ENCODE data around the gene PAGE1. TPM values are rescaled to one million over a fixed set of nuclear protein-coding genes. Genes with fewer than 3 reads are reported as not detected.

Gene PAGE1
- total RNA-seq, 1 experiment from 2014 or later, result not detected

DNA sequence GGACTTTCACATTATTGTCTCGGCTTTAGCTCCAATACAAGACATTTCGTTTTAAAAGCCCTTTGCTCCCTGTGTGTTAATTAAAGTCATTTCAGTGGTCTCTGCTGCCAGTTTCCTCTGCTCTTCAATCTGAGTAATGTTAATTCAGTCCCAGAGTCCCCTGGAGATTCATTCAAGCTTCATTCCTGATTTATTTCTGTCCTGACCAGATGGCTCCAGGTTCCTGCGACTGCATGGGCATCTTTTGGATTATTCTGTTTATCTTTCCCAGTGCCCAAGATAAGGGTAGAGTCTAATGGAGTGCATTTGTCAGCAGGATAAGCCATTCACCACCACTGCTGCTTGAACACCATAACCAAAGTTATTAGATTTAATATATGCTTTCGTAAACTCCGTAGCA lies 6.1 kb upstream of the PAGE1 start:
- CTCF ChIA-PET, result no interaction called here
- Histone ChIP-seq H3K9me3 (ENCODE audit: low read depth, low read length, poor library complexity, severe bottlenecking) (no peaks in the 10 kb centered on the region), H3K4me1 (ENCODE audit: insufficient read depth, low read length, poor library complexity, severe bottlenecking) (no peaks in the 10 kb centered on the region), H3K27me3 (replicated peaks; ENCODE audit: insufficient read depth, low read depth, low read length, poor library complexity) (no peaks in the 10 kb centered on the region), H3K27ac (ENCODE audit: low read depth, low read length, poor library complexity, severe bottlenecking) (no peak overlapping the region), H3K36me3 (ENCODE audit: insufficient read depth, low read length, poor library complexity, severe bottlenecking) (no peaks in the 10 kb centered on the region), H3K4me3 (ENCODE audit: low read depth, low read length, poor library complexity, severe bottlenecking) (no peak overlapping the region)
- BruUV-seq (replicated peaks), result no TSS peak
- DNase-seq (ENCODE audit: low spot score), result no peak
- TF ChIP-seq EZH2 (IDR thresholded peaks at IDR 0.05; ENCODE audit: borderline replicate concordance, low read depth, low read length, poor library complexity, severe bottlenecking), result no peak
- TF ChIP-seq, protein P1, sequence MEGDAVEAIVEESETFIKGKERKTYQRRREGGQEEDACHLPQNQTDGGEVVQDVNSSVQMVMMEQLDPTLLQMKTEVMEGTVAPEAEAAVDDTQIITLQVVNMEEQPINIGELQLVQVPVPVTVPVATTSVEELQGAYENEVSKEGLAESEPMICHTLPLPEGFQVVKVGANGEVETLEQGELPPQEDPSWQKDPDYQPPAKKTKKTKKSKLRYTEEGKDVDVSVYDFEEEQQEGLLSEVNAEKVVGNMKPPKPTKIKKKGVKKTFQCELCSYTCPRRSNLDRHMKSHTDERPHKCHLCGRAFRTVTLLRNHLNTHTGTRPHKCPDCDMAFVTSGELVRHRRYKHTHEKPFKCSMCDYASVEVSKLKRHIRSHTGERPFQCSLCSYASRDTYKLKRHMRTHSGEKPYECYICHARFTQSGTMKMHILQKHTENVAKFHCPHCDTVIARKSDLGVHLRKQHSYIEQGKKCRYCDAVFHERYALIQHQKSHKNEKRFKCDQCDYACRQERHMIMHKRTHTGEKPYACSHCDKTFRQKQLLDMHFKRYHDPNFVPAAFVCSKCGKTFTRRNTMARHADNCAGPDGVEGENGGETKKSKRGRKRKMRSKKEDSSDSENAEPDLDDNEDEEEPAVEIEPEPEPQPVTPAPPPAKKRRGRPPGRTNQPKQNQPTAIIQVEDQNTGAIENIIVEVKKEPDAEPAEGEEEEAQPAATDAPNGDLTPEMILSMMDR (conservative IDR thresholded peaks at IDR 0.05; ENCODE audit: low read depth, low read length), result no peak
- POLR2A ChIA-PET (ENCODE audit: low non-redundant PET), result no interaction called here
- intact Hi-C loops (cut with micrococcal nuclease; ENCODE audit: unreplicated experiment), result no loop called here

- Histone ChIP-seq H3K9me3 (ENCODE audit: low read depth, low read length, poor library complexity, severe bottlenecking) (no peaks in the 10 kb centered on the region), H3K27me3 (replicated peaks; ENCODE audit: insufficient read depth, low read depth, low read length, poor library complexity) (no peaks in the 10 kb centered on the region), H3K27ac (ENCODE audit: low read depth, low read length, poor library complexity, severe bottlenecking) (no peak overlapping the region), H3K4me3 (ENCODE audit: low read depth, low read length, poor library complexity, severe bottlenecking) (no peak overlapping the region), H3K36me3 (ENCODE audit: insufficient read depth, low read length, poor library complexity, severe bottlenecking) (no peaks in the 10 kb centered on the region), H3K4me1 (ENCODE audit: insufficient read depth, low read length, poor library complexity, severe bottlenecking) (no peaks in the 10 kb centered on the region)
- POLR2A ChIA-PET (ENCODE audit: low non-redundant PET), result no interaction called here
- intact Hi-C loops (cut with micrococcal nuclease; ENCODE audit: unreplicated experiment), result no loop called here
- BruUV-seq (replicated peaks), result no TSS peak
- CTCF ChIA-PET, result no interaction called here
- no peak for DNase-seq (ENCODE audit: low spot score)
- TF ChIP-seq, protein P1 (conservative IDR thresholded peaks at IDR 0.05; ENCODE audit: low read depth, low read length), result no peak
- no peak for TF ChIP-seq EZH2 (IDR thresholded peaks at IDR 0.05; ENCODE audit: borderline replicate concordance, low read depth, low read length, poor library complexity, severe bottlenecking)
Measured at GRCh38 chrX:49701323-49701722, 5.5 kb upstream of the PAGE1 start.

- no peaks in the 10 kb centered on the region for H3K4me1 ChIP-seq (ENCODE audit: insufficient read depth, low read length, poor library complexity, severe bottlenecking)
- H3K4me3 ChIP-seq (ENCODE audit: low read depth, low read length, poor library complexity, severe bottlenecking), result no peak overlapping the region
- no TSS peak for BruUV-seq (replicated peaks)
- TF ChIP-seq, protein P1 (conservative IDR thresholded peaks at IDR 0.05; ENCODE audit: low read depth, low read length), result no peak
- TF ChIP-seq EZH2 (IDR thresholded peaks at IDR 0.05; ENCODE audit: borderline replicate concordance, low read depth, low read length, poor library complexity, severe bottlenecking), result no peak
- no peak overlapping the region for H3K27ac ChIP-seq (ENCODE audit: low read depth, low read length, poor library complexity, severe bottlenecking)
- no peaks in the 10 kb centered on the region for H3K27me3 ChIP-seq (replicated peaks; ENCODE audit: insufficient read depth, low read depth, low read length, poor library complexity)
- ChIA-PET POLR2A (ENCODE audit: low non-redundant PET) (no interaction called here), CTCF (no interaction called here)
- intact Hi-C loops (cut with micrococcal nuclease; ENCODE audit: unreplicated experiment), result no loop called here
- H3K9me3 ChIP-seq (ENCODE audit: low read depth, low read length, poor library complexity, severe bottlenecking), result no peaks in the 10 kb centered on the region
- no peaks in the 10 kb centered on the region for H3K36me3 ChIP-seq (ENCODE audit: insufficient read depth, low read length, poor library complexity, severe bottlenecking)
- DNase-seq (ENCODE audit: low spot score), result no peak
Measured at GRCh38 chrX:49675075-49675719, 20.6 kb downstream of the PAGE1 start.
